SK-N-SH (cell line): ENCODE data around the gene LAMP5. TPM values are rescaled to one million over a fixed set of nuclear protein-coding genes. Genes with fewer than 3 reads are reported as not detected.

Experiments used
- CTCF ChIA-PET: fragments of 300-600, 350-600 bp; formaldehyde crosslinking; extraction: SDS; loops from one replicate; lab custom pipeline; 2021; lab: Yijun Ruan, JAX
- POLR2A ChIA-PET: fragments of 350-600 bp; sonication (Branson Sonifier 250); formaldehyde crosslinking; extraction: SDS; loops from one replicate; lab custom pipeline; 2020; ENCODE audit warnings: antibody characterized with exemption, inconsistent platforms; lab: Yijun Ruan, JAX
- DNase-seq: peaks from one replicate; pipeline ENCODE4 v3.0.0; 2012
- H2AFZ ChIP-seq: fragments of 200-600 bp; sonication (generic); 2 replicates; pipeline ENCODE4 v1.8.1; 2016; ENCODE audit warnings: antibody characterized with exemption, mild to moderate bottlenecking, low read depth
- H3F3A ChIP-seq: fragments of 200-600 bp; sonication (generic); replicated peaks from 2 replicates; pipeline ENCODE3; 2016; ENCODE audit warnings: antibody characterized with exemption, mild to moderate bottlenecking; ENCODE audit not compliant: insufficient read depth
- H3K27ac ChIP-seq, 2 experiments: fragments of 200-500 bp in 1 of 2; fragments of 200-600 bp in 1 of 2; sonication (Bioruptor generic) in 1 of 2; sonication (generic), shearing (Covaris generic) in 1 of 2; 2 replicates each; pipeline versions ENCODE4 v1.5.1 to v1.6.1; 2014 to 2016; ENCODE audit warnings: low read depth in 2 of 2, inconsistent platforms in 1 of 2, low read length in 1 of 2, mild to moderate bottlenecking in 1 of 2, mixed read lengths in 1 of 2
- H3K27me3 ChIP-seq: fragments of 200-600 bp; sonication (generic), shearing (Covaris generic); 2 replicates; pipeline ENCODE4 v1.6.1; 2016; ENCODE audit warnings: mixed run types; ENCODE audit not compliant: insufficient read depth
- H3K36me3 ChIP-seq, 2 experiments: fragments of 200-500 bp in 1 of 2; fragments of 200-600 bp in 1 of 2; sonication (Bioruptor generic) in 1 of 2; sonication (generic) in 1 of 2; replicated peaks in 1 of 2; 2 replicates each; pipeline versions ENCODE3 to v1.5.1; 2014 to 2016; ENCODE audit warnings: low read length in 1 of 2, mild to moderate bottlenecking in 1 of 2; ENCODE audit not compliant: insufficient read depth in 2 of 2, control insufficient read depth in 1 of 2
- H3K4me1 ChIP-seq, 2 experiments: fragments of 200-500 bp in 1 of 2; fragments of 200-600 bp in 1 of 2; sonication (Bioruptor generic) in 1 of 2; sonication (generic), shearing (Covaris generic) in 1 of 2; 2 replicates each; pipeline versions ENCODE4 v1.5.1 to v1.6.1; 2014 to 2016; ENCODE audit warnings: low read depth in 1 of 2, low read length in 1 of 2, mixed run types in 1 of 2; ENCODE audit not compliant: insufficient read depth in 2 of 2, control insufficient read depth in 1 of 2
- H3K4me2 ChIP-seq: fragments of 200-600 bp; sonication (generic), shearing (Covaris generic); 2 replicates; pipeline ENCODE4 v1.6.1; 2017; ENCODE audit warnings: mixed run types
- H3K4me3 ChIP-seq, 2 experiments: fragments of 200-500 bp in 1 of 2; fragments of 200-600 bp in 1 of 2; sonication (Bioruptor generic) in 1 of 2; sonication (generic), shearing (Covaris generic) in 1 of 2; 2 replicates each; pipeline versions ENCODE4 v1.5.1 to v1.8.1; 2014 to 2016; ENCODE audit warnings: low read depth in 2 of 2, inconsistent platforms in 1 of 2, low read length in 1 of 2, mild to moderate bottlenecking in 1 of 2, mixed read lengths in 1 of 2, moderate library complexity in 1 of 2
- H3K79me2 ChIP-seq: fragments of 200-600 bp; sonication (generic); 2 replicates; pipeline ENCODE4 v1.8.1; 2017; ENCODE audit warnings: mild to moderate bottlenecking; ENCODE audit not compliant: insufficient read depth
- H3K9ac ChIP-seq: fragments of 200-600 bp; sonication (generic); 2 replicates; pipeline ENCODE4 v1.6.1; 2017; ENCODE audit warnings: mixed run types
- H3K9me2 ChIP-seq: fragments of 200-600 bp; sonication (generic); 2 replicates; pipeline ENCODE4 v1.6.1; 2017; ENCODE audit warnings: mixed run types
- H3K9me3 ChIP-seq: fragments of 200-600 bp; sonication (generic); 2 replicates; pipeline ENCODE4 v1.6.1; 2017; ENCODE audit warnings: mixed run types, mild to moderate bottlenecking, moderate library complexity
- H4K20me1 ChIP-seq: fragments of 200-600 bp; sonication (generic); 2 replicates; pipeline ENCODE4 v1.6.1; 2017; ENCODE audit warnings: mild to moderate bottlenecking, mixed run types; ENCODE audit not compliant: insufficient read depth
- ELF1 ChIP-seq: IDR thresholded peaks from 2 replicates; pipeline ENCODE4 v1.4.0; 2012
- EP300 ChIP-seq, 2 experiments: IDR thresholded peaks; 2 replicates each; pipeline versions ENCODE4 v1.4.0 to v1.6.1; 2012; ENCODE audit warnings: borderline replicate concordance in 1 of 2, low read depth in 1 of 2, low read length in 1 of 2
- EZH2phosphoT487 ChIP-seq: fragments of 200-600 bp; sonication (generic); IDR thresholded peaks from 2 replicates; pipeline ENCODE4 v1.6.1; 2017; ENCODE audit warnings: low read depth, mixed run types, mild to moderate bottlenecking, antibody characterized with exemption, moderate library complexity, borderline replicate concordance
- FOSL2 ChIP-seq: IDR thresholded peaks from 2 replicates; pipeline ENCODE4 v1.4.0; 2012; ENCODE audit warnings: low read depth, mild to moderate bottlenecking, moderate library complexity, borderline replicate concordance
- GATA2 ChIP-seq: sonication (generic); formaldehyde crosslinking; IDR thresholded peaks from 2 replicates; pipeline ENCODE4 v1.5.0; 2020; ENCODE audit warnings: mild to moderate bottlenecking, missing genetic modification reagents
- MEF2A ChIP-seq: IDR thresholded peaks from 2 replicates; pipeline ENCODE4 v1.4.0; 2012; ENCODE audit warnings: low read depth, borderline replicate concordance
- NRF1 ChIP-seq: IDR thresholded peaks from 2 replicates; pipeline ENCODE4 v1.6.1; 2012; ENCODE audit warnings: low read depth, mild to moderate bottlenecking, low read length
- RAD21 ChIP-seq: IDR thresholded peaks from 2 replicates; pipeline ENCODE4 v1.6.1; 2012; ENCODE audit warnings: mild to moderate bottlenecking, low read length
- RXRA ChIP-seq: IDR thresholded peaks from 2 replicates; pipeline ENCODE4 v1.4.0; 2012; ENCODE audit warnings: low read depth, mild to moderate bottlenecking, borderline replicate concordance
- SIN3A ChIP-seq: IDR thresholded peaks from 2 replicates; pipeline ENCODE4 v1.6.1; 2012; ENCODE audit warnings: low read depth, mild to moderate bottlenecking, low read length, moderate library complexity, borderline replicate concordance
- WGBS: methylation state at CpG from one replicate; pipeline ENCODE4 v1.1.6; 2017; ENCODE audit warnings: low lambda C conversion rate; 5-methylcytosine and 5-hydroxymethylcytosine counted together
- polyA plus RNA-seq, 3 experiments: library from polyadenylated mRNA; depleted of rRNA; stranded (reverse); fragments of >200 nt; gene quantifications; 2 replicates each; pipeline ENCODE4 v1.2.3, GENCODE V29; 2012
- TF ChIP-seq, protein P1 (sequence below): IDR thresholded peaks from 2 replicates; pipeline ENCODE4; 2012
- TF ChIP-seq, protein P2 (sequence below): fragments of 150-350 bp; IDR thresholded peaks from 2 replicates; pipeline ENCODE4 v1.6.1; 2017; ENCODE audit warnings: antibody characterized with exemption, low read length, low read depth, borderline replicate concordance

The LAMP5 gene
- polyA plus RNA-seq, 1 of the 3 experiments (the other 2 are of a cell fraction): 4.8 TPM

DNA sequence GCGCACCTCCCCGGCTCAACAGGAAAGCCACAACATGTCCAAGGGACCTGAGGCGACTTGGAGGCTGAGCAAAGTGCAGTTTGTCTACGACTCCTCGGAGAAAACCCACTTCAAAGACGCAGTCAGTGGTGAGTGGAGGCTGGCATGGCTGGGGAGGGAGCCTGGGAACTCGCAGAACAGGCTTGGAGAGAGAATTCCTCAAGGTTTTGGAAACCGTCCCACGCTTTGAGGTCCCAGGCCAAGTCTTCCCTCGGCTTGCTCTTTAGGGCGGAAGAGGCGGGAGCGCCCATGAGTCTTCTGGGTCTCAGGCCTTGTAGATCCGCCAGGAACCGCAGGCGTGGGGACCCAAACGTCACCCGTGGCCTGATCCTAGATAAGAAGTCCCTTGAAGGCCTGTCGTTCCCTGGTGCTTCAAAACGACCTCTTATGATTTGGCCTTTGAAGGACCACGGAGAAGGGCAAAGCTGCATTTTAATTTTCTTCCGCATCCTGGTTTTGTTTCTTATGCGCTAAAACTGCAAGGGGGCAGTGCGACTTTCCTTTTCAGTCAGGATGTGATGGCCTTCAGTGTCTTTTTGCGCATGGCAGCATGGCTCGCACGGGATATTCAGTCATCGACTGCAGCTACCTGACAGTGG lies 2.0 kb downstream of the LAMP5 start (continued):
- TF ChIP-seq, protein P1, sequence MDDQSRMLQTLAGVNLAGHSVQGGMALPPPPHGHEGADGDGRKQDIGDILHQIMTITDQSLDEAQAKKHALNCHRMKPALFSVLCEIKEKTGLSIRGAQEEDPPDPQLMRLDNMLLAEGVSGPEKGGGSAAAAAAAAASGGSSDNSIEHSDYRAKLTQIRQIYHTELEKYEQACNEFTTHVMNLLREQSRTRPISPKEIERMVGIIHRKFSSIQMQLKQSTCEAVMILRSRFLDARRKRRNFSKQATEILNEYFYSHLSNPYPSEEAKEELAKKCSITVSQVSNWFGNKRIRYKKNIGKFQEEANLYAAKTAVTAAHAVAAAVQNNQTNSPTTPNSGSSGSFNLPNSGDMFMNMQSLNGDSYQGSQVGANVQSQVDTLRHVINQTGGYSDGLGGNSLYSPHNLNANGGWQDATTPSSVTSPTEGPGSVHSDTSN: no peak
- TF ChIP-seq RXRA (no peak), GATA2 (CRISPR knock-in tag) (no peak), RAD21 (no peak)

DNA sequence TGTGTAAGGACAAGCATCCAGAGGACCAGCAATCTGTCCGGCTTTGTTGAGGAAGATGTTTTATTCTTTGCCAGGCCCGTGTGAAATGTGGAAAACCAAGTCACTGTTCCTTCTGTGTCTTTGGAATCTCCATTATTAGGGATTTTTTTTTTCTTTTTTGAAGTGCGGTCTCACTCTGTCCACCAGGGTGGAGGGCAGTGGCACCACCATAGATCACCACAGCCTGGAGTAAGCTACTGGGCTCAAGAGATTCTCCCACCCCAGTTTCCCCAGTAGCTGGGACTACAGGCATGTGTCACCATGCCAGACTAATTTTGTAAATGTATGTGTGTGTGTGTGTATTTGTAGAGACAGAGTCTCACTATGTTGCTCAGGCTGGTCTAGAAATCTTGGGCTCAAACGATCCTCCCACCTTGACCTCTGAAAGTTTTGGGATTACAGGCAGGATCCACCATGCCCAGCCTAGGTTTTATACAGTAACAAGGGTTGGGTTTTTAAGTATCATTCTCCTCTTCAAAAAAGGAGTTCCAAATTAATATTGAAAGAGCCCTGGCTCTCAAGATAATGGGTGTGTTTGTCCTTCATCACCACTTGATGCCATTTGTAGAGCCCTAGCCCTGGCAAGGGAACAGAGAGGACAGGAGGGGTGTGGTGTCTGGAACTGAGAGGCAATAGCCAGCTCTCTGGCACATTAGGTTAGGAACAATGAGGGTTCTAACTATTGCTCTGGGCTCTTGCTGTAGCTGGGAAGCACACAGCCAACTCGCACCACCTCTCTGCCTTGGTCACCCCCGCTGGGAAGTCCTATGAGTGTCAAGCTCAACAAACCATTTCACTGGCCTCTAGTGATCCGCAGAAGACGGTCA lies 3.1 kb downstream of the LAMP5 start:
- ChIA-PET POLR2A (no interaction called here), CTCF (interaction anchor here (0.6 to 4.4 kb wide), 10 partner anchors 14 to 334 kb away, joined by 3 to 21 read pairs (median 4); no protein-coding TSS in a partner anchor)
- Histone ChIP-seq H4K20me1 (no peaks in the 10 kb centered on the region), H3K4me2 (no peak overlapping the region), H3F3A (peaks cover 6% of the 10 kb centered on the region), H2AFZ (no peak overlapping the region), H3K9ac (no peak overlapping the region), H3K9me2 (no peaks in the 10 kb centered on the region), H3K27me3 (peaks cover 11% of the 10 kb centered on the region; the same call in 1 of the 2 replicates), H3K36me3 (no peaks in the 10 kb centered on the region), H3K4me1 (peaks cover 0 to 19% of the 10 kb centered on the region in 2 experiments; a peak in 3 of 4 replicates), H3K79me2 (no peaks in the 10 kb centered on the region), H3K9me3 (no peaks in the 10 kb centered on the region), H3K4me3 (no peak overlapping the region), H3K27ac (no peak overlapping the region)
- WGBS: 78% methylated on average over 8 of the region's 8 CpGs
- DNase-seq: no peak
- TF ChIP-seq FOSL2: no peak
- no peak for TF ChIP-seq SIN3A
- TF ChIP-seq, protein P2, sequence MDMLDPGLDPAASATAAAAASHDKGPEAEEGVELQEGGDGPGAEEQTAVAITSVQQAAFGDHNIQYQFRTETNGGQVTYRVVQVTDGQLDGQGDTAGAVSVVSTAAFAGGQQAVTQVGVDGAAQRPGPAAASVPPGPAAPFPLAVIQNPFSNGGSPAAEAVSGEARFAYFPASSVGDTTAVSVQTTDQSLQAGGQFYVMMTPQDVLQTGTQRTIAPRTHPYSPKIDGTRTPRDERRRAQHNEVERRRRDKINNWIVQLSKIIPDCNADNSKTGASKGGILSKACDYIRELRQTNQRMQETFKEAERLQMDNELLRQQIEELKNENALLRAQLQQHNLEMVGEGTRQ: no peak
- TF ChIP-seq RXRA: no peak
- TF ChIP-seq GATA2 (CRISPR knock-in tag): no peak
- TF ChIP-seq RAD21: no peak
- TF ChIP-seq NRF1: no peak
- no peak for TF ChIP-seq EP300 (IDR thresholded peaks at IDR 0.05; ENCODE audit: borderline replicate concordance in 1 of 2, low read depth in 1 of 2, low read length in 1 of 2)
- TF ChIP-seq ELF1: no peak
- no peak for TF ChIP-seq MEF2A
- no peak for TF ChIP-seq EZH2phosphoT487
